ENCODE measurements around the gene MPST.

- TF ChIP-seq CTCF (IDR thresholded peaks at IDR 0.05) = no peak
- no peak for TF ChIP-seq POLR2A (IDR thresholded peaks at IDR 0.05)
Measured at GRCh38 chr22:36982136-36982535, 37.4 kb upstream of the MPST start.

All from adrenal gland (tissue), 5 donors.